MM.1S (cell line): ENCODE data around the gene LINC00632.

Experiments
- DNase-seq: peaks from one replicate; pipeline ENCODE4 v3.0.0-alpha.2; 2015
- H2AFZ ChIP-seq: fragments of 300-600 bp; sonication (generic); 2 replicates; pipeline ENCODE4 v1.6.0; 2016; ENCODE audit warnings: antibody characterized with exemption, low read length
- H3F3A ChIP-seq: fragments of 300-600 bp; sonication (generic); 2 replicates; pipeline ENCODE4 v1.6.1; 2016; ENCODE audit warnings: mild to moderate bottlenecking, antibody characterized with exemption, low read length, moderate library complexity, mixed read lengths; ENCODE audit not compliant: insufficient read depth
- H3K27ac ChIP-seq: fragments of 300-600 bp; sonication (generic); 2 replicates; pipeline ENCODE4 v1.5.1; 2016; ENCODE audit warnings: mild to moderate bottlenecking, low read length
- H3K27me3 ChIP-seq: fragments of 300-600 bp; sonication (generic); replicated peaks from 2 replicates; pipeline ENCODE4 v1.6.0; 2016; ENCODE audit warnings: low read length; ENCODE audit not compliant: insufficient read depth
- H3K36me3 ChIP-seq: fragments of 300-600 bp; sonication (generic); replicated peaks from 2 replicates; pipeline ENCODE4 v1.6.1; 2016; ENCODE audit warnings: mild to moderate bottlenecking, low read length, mixed read lengths; ENCODE audit not compliant: insufficient read depth
- H3K4me1 ChIP-seq: fragments of 300-600 bp; sonication (generic); 2 replicates; pipeline ENCODE4 v1.6.1; 2016; ENCODE audit warnings: low read length, mixed read lengths
- H3K4me2 ChIP-seq: fragments of 300-600 bp; sonication (generic); 2 replicates; pipeline ENCODE4 v1.6.0; 2016; ENCODE audit warnings: low read depth, low read length
- H3K4me3 ChIP-seq: fragments of 300-600 bp; sonication (generic); 2 replicates; pipeline ENCODE4 v1.5.1; 2016; ENCODE audit warnings: low read length, mixed read lengths
- H3K79me2 ChIP-seq: fragments of 300-600 bp; sonication (generic); 2 replicates; pipeline ENCODE4 v1.6.1; 2016; ENCODE audit warnings: mixed run types, low read length, mixed read lengths
- H3K9ac ChIP-seq: fragments of 300-600 bp; sonication (generic); 2 replicates; pipeline ENCODE4 v1.6.1; 2016; ENCODE audit warnings: low read length, mixed read lengths
- H3K9me2 ChIP-seq: fragments of 300-600 bp; sonication (generic); replicated peaks from 2 replicates; pipeline ENCODE4 v1.6.1; 2016; ENCODE audit warnings: mild to moderate bottlenecking, low read length, mixed read lengths; ENCODE audit not compliant: insufficient read depth
- H3K9me3 ChIP-seq: fragments of 300-600 bp; sonication (generic); replicated peaks from 2 replicates; pipeline ENCODE4 v1.6.1; 2016; ENCODE audit warnings: mild to moderate bottlenecking, low read length, mixed read lengths; ENCODE audit not compliant: insufficient read depth
- H4K20me1 ChIP-seq: fragments of 300-600 bp; sonication (generic); 2 replicates; pipeline ENCODE4 v1.6.1; 2016; ENCODE audit warnings: mild to moderate bottlenecking, low read length, moderate library complexity, mixed read lengths; ENCODE audit not compliant: insufficient read depth
- EZH2 ChIP-seq: fragments of 300-600 bp; sonication (generic); optimal IDR thresholded peaks from 2 replicates; pipeline ENCODE3; 2017; ENCODE audit warnings: low read depth, mild to moderate bottlenecking, antibody characterized with exemption, low read length, mixed read lengths
- EZH2phosphoT487 ChIP-seq: fragments of 300-600 bp; sonication (generic); IDR thresholded peaks from 2 replicates; pipeline ENCODE4 v1.6.1; 2018; ENCODE audit warnings: antibody characterized with exemption, low read length
- TF ChIP-seq, protein P1 (sequence below): fragments of 300-600 bp; sonication (generic); IDR thresholded peaks from 2 replicates; pipeline ENCODE4 v1.5.1; 2016; ENCODE audit warnings: antibody characterized with exemption, low read length, mixed read lengths

Gene LINC00632

DNA sequence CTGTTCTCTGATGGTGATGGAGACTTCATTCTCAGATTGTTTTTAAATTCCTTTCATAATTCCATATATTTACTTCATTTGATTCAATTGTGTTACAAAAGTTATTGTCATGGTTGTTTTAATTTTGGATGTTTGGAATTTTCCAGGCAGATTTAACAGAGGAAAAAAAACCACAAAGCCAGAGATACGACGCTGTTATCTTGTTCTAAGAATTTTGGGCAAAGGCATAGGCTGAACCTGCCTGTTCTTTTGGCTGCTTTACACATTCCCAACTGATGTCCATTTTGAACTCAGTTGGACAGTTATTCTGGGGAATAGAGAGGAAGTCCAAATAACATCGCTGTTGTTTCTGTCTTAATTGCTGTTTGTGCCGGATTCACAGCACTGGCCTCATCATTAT lies 65.7 kb downstream of the LINC00632 start:
- Histone ChIP-seq H3K79me2 (no peaks in the 10 kb centered on the region), H2AFZ (no peak overlapping the region), H3K4me1 (no peaks in the 10 kb centered on the region), H4K20me1 (no peaks in the 10 kb centered on the region), H3K4me2 (no peak overlapping the region), H3K9me3 (no peaks in the 10 kb centered on the region), H3F3A (no peaks in the 10 kb centered on the region), H3K9me2 (no peaks in the 10 kb centered on the region), H3K27me3 (no peaks in the 10 kb centered on the region), H3K4me3 (no peak overlapping the region), H3K36me3 (no peaks in the 10 kb centered on the region), H3K27ac (no peak overlapping the region), H3K9ac (no peak overlapping the region)
- DNase-seq, result no peak
- TF ChIP-seq EZH2 (no peak), EZH2phosphoT487 (no peak)
- TF ChIP-seq, protein P1, sequence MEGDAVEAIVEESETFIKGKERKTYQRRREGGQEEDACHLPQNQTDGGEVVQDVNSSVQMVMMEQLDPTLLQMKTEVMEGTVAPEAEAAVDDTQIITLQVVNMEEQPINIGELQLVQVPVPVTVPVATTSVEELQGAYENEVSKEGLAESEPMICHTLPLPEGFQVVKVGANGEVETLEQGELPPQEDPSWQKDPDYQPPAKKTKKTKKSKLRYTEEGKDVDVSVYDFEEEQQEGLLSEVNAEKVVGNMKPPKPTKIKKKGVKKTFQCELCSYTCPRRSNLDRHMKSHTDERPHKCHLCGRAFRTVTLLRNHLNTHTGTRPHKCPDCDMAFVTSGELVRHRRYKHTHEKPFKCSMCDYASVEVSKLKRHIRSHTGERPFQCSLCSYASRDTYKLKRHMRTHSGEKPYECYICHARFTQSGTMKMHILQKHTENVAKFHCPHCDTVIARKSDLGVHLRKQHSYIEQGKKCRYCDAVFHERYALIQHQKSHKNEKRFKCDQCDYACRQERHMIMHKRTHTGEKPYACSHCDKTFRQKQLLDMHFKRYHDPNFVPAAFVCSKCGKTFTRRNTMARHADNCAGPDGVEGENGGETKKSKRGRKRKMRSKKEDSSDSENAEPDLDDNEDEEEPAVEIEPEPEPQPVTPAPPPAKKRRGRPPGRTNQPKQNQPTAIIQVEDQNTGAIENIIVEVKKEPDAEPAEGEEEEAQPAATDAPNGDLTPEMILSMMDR, result no peak

GRCh38 chrX:140776320-140776719 lies 66.8 kb downstream of the LINC00632 start:
- H3K27ac ChIP-seq, result no peak overlapping the region
- no peak overlapping the region for H3K4me3 ChIP-seq
- H3K9me2 ChIP-seq, result no peaks in the 10 kb centered on the region
- DNase-seq, result no peak
- no peaks in the 10 kb centered on the region for H3K4me1 ChIP-seq
- no peak overlapping the region for H3K4me2 ChIP-seq
- H3K36me3 ChIP-seq, result no peaks in the 10 kb centered on the region
- no peaks in the 10 kb centered on the region for H4K20me1 ChIP-seq
- H3K27me3 ChIP-seq, result no peaks in the 10 kb centered on the region
- H3F3A ChIP-seq, result no peaks in the 10 kb centered on the region
- H3K9ac ChIP-seq, result no peak overlapping the region
- H3K79me2 ChIP-seq, result no peaks in the 10 kb centered on the region
- H3K9me3 ChIP-seq, result no peaks in the 10 kb centered on the region
- no peak for TF ChIP-seq EZH2phosphoT487
- TF ChIP-seq, protein P1, result no peak
- no peak for TF ChIP-seq EZH2
- no peak overlapping the region for H2AFZ ChIP-seq

DNA sequence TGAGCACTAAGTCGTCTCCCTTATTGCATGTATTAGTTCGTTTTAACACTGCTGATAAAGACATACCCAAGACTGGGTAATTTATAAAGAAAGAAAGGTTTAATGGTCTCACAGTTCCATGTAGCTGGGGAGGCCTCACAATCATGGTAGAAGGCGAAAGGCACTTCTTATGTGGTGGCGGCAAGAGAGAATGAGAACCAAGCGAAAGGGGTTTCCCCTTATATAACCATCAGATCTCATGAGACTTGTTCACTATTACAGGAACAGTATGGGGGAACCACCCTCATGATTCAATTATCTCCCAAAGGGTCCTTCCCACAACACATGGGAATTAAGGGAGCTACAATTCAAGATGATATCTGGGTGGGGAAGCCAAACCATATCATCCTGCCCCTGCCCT lies 85.1 kb downstream of the LINC00632 start:
- Histone ChIP-seq H3K4me2 (no peak overlapping the region), H3K9ac (no peak overlapping the region), H3K9me3 (no peaks in the 10 kb centered on the region), H3K4me3 (no peak overlapping the region), H3K36me3 (no peaks in the 10 kb centered on the region), H3K9me2 (no peaks in the 10 kb centered on the region), H3K27me3 (no peaks in the 10 kb centered on the region), H3K27ac (no peak overlapping the region), H3K4me1 (no peaks in the 10 kb centered on the region), H3F3A (no peaks in the 10 kb centered on the region), H3K79me2 (no peaks in the 10 kb centered on the region), H2AFZ (no peak overlapping the region), H4K20me1 (no peaks in the 10 kb centered on the region)
- no peak for DNase-seq
- TF ChIP-seq, protein P1, result no peak
- TF ChIP-seq EZH2, result no peak
- TF ChIP-seq EZH2phosphoT487, result no peak
